ENCODE data around the gene ANKRD63.

Gene ANKRD63, protein sequence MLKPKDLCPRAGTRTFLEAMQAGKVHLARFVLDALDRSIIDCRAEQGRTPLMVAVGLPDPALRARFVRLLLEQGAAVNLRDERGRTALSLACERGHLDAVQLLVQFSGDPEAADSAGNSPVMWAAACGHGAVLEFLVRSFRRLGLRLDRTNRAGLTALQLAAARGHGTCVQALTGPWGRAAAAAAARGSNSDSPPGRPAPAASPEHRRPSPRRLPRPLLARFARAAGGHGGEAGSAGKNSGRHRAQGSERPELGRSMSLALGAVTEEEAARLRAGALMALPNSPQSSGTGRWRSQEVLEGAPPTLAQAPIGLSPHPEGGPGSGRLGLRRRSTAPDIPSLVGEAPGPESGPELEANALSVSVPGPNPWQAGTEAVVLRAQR

DNA sequence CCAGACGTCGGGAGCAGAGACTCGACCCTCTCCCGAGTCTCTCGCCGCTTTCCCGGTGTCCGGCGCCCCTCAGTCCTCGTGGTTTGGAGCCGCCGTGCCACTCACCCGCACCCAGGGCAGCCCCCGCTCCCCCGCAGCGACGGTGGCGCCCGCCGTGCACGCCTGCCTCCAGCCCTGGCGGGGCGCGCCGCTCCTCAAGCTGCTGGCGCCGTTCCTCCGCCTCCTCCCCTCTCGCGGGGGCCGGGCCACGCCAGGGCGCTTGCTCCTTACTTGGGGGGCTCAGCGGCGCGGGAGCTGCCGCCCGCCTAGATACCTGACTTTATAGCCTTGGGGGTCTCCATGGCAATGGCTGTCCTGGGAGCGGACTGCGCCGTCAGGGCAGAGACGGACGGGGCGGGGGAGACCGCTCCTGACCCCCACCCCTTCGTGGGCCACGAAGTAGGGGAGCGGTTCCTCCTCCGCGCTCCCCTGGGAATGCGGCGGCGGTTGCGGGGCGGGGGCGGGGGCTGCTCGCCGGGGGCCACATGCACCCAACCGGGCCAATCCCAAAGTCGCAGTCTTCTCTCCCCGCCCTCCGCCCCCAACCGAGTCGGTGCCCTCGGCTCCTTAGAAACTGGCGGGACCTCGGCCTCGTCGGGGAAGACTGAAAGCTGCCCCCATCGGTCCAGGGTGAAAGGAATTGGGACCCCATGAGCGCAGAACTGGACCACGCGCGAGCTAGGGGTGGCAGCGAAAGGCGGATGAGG is at the start of gene ANKRD63:
ANKRD63 (minus strand) TSS at position 196 of the 746 bp plus-strand sequence. CDS start 478 bp downstream, outside the sequence.
- DNase-seq: peak; percentile 49

DNA sequence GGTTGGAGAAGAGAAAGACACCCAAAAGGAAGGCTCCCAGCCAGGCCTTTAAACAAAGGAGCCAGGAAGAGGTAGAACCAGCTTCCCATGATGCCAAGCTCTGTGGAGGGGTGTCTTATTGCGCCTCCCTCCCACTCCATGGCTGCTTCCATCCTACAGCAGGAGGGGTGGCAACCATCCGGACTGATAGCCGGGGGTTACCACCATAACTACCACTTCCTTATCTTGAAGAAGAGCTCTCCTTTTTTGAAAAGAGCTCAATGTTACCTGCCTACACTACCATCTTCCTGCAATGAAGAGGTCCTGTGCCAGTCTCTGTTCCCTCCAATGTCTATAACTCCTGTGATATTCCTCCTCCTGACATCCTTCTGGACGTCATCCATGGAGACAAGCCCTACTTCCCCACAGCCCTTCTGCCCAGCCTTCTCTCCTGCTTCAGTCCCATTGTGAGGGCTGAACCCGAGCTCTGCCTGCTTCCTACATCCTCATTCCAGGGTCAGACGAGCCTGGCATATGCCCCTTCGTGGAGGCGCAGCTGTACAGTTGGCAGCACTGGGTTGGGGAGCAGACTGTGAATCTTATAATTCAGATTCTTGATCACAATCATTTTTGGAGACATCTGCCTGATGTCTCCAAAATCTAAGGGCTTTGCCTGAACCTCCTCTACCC is 49.4 kb upstream of the ANKRD63 start:
- DNase-seq: no peak

DNA sequence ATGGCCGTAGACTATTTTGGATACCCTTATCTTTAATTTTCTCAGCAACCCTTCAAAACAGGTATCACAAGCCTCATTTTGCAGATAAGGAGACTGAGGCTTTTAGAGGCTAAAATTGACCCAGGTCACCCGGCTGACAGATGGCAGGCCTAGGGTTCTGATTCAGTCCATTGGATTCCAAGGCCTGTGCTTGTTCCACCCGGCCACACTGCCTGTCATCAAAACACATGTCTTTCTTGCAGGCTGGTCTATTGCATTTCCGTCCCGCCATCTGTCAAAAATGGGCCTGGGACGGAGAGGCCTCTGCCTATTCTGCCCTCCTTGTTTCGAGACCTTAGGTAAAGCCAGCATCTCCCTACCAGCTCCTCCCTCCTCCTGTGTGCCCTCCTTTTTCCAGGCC is 48.8 kb upstream of the ANKRD63 start:
- no peak for DNase-seq

DNA sequence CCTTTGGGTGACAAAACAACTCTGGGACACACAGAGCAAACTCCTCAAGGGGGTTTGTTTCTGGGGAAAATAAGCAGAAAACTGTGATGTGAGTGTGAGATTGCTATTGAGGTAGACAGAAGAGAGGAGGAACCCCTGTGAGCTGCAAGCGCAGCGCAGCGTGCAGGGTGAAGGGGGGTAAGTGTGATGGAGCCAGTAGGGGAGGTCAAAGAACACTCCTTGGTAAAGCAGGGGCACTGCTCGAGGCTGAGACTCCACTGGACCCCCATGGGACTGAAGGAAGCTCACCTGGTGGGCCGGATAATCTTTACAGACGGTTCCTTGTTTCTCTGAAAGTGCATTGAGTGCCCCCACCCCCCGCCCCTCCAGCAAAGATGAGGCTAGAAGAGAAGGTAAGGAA is 48.2 kb upstream of the ANKRD63 start:
- DNase-seq: no peak

DNA sequence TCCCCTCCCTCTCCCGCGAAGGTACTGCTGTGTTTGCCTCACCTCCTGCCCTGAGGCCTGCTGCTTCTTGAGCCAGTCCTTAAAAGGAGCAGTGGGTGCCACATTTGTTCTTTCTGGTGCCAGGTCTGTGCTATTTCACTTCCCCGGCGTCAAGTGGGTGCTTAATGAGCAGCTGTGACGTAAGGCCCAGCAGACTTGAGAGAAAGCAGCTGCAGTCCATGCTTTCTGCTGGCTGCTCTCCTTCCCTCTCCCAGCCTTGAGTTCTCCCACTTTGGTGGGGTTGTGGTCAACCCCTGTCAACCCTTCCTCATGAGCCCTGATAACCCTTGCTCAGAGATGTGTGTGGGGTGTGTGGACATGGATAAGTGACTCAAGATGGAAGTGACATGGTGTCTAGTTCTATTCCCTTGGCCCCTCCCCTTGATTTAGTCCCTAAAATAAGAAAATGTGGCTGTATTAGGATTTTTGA is 47.5 kb upstream of the ANKRD63 start:
- no peak for DNase-seq

DNA sequence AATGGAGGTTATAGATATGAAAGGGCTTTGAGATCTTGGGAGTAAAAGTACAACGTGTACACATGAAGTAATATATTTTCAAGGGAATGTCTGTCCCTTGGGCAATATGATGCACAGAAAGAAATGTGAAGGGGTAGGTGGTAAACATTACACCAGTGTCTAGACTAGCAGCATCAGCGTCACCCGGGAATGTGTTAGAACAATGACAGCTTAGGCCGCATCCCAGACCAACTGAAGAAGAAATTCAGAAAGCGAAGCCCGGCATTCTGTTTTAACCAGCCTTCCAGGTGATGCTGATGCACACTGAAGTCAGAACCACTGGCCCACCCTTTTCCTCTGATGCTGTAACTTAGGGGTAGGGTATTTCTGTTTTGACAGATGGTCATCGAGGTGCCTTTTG is 46.9 kb upstream of the ANKRD63 start:
- no peak for DNase-seq

DNA sequence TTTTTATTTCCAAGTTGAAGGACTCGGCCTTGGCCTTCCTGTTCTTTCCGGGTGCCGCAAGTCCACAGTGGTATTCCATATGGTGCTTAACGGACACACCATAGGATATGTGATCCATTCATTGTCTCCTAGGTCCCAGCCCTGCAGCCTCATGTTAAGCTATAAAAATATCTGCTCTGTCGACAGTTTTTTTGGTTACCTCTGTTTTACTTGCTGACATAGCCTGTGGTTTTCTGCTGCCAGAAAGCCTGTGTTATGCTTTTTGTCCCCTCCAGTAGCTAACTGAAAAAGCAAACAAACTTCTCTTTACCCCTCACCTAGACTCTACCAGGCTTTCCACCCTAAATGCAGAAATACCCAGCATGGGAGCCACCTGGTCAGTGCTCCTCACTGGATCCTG is 45.9 kb upstream of the ANKRD63 start:
- no peak for DNase-seq

DNA sequence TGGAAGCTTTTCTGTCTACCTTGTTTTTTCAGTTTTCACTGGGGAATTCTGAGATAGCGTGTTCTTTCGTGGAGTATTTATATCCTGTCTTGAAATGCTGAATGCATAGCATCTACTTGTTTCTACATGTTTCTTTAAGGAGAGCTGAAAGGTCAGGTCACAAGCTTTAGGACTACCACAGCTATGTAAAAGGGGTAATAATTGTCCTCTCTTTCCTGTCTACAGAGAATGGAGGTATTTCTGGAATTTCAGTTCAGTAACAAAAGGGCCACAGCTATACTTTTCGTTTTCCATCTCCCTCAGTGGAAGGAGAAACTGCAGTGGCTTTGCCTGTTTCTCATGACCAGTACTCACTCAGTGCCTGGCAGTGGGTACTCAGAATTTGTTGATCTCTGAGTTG is 45.3 kb upstream of the ANKRD63 start:
- no peak for DNase-seq

DNA sequence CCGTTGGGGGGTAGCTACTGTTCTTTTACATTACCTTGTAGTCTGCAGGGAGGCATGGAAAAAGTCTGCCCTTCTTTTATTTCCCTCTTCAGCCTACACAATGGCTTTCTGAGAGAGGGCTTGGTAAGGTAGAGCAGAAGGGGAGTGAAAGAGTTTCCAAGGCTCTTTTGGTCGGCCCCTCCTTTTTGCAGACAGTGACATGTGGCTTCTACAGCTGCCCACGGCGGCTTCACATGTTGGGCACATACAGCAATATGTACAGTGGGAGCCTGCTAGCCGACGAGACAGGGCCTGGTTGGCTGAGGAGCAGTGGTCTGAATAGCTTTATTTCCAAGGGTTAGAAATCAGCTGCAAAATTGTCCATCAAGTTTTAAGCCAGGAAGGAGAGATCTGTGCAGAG is 44.6 kb upstream of the ANKRD63 start:
- no peak for DNase-seq

DNA sequence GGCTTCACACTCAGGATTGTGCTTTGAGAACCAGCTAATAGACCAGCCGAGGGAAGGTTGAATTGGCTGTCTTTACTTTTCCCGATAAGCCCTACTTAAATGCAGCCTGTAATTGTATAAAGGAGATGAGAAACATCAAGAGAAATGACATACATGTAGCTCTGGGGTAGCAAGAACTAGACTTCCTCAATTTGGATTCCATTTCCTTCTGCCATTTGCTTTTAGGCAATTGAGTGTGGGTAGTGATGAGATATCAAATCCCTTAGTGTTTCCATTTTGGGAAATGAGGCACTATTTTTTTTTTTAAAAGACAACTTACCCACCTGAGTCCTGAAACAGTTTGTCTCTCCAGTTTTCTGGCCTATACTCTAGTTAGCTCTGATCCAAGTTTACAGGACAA is 42.8 kb upstream of the ANKRD63 start:
- DNase-seq: no peak

DNA sequence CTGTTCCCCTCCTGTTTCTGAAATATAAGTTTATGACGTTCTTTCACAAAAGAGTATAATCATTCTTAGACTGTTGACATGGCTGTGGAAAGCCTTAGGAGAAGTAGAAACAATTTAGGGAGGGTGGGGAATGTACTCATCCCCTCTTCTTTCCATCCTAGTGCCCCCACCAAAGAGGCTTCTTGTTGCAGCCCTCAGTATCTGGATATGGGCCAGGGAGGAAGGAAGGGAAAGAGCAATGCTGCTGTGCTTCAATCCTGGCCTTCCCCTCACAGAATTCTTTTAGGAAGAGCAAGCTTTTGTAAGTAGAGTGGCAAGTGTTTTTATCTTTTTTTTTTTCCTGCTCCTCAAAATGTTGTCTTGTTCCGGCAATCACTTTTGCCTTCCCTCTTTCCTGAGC is 42.3 kb upstream of the ANKRD63 start:
- DNase-seq: no peak

DNA sequence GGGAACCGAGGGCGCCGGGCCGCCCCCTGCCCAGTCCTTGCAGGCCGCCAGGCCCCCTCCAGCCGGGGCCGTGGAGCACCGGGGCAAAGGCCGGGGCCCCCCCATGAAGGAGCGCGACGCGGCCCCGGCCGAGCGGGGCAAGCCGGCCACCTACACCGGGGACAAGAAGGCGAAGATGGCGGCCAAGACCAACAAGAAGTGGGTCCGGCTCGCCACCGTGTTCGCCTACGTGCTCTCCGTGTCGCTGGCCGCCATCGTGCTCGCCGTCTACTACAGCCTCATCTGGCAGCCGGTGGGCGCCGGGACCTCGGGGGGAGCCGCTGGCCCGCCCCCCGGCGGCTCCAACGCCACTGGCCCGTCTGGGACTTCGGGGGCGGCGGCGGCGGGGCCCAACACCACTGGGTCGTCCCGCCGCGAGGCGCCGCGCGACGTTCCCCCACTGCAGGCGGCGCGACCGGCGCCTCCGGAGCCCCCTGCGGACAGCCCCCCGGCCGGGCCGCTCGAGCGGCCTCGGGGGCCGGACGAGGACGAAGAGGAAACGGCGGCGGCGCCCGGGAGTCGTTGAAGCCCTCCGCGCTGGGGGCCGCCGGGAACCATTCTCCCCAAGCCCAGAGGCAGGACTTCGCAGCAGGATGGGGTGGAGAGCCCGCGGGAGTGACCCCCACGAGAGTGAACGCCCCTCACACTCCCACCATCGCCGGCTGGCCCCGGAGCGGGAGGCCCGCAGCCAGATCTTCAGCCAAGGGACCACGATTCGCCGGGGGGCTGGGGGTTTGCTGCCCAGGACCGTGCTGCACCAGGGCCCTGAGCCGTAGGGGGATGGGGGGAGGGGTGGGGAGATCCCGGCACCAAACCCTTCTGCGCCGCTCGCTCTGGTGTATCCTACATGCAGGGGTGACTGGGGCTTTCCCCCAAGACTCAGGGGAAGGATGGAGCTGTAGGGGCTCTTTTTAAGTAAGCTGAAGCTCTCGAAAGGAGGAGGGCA is 41.4 kb upstream of the ANKRD63 start:
- DNase-seq: peak; percentile 45

DNA sequence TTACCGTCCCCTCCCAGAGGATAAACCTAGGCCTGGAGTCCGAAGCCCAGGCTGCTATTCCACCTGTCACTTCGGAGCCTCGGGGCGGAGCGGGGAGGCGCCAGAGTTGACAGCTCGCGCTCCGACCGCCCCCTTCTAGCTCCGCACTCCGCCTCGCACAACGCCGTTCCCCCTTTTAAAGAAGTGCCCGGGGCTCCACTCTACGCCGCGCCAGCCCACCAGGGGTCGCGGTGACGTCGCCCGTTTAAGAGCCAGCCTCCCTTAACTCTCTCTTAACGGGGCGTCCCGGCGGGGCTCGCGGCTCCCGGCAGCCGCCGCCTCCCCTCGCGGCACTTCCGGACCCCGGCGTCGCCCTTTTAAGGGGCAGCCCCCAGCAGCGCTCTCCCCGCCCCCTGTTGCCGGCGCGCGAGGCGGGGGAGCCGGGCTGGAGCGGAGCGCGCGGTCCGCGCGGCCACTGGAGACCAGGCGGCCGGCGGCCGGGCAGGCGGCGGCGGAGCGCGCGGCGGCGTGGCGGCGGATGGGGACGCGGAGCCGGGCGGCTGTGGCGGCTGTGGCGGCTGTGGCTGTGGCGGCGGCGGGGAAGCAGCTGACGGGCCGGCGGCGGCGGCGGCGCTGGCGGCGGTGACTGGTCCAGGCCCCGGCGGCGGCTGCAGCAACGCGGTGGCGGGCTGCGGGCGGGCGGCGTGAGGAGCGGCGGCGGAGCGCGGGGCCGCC is 40.5 kb upstream of the ANKRD63 start, which contains the start of gene INAFM2:
INAFM2 (plus strand) TSS at position 454 of the 714 bp plus-strand sequence. CDS start 364 bp downstream, outside the sequence.
- DNase-seq: peak; percentile 93

DNA sequence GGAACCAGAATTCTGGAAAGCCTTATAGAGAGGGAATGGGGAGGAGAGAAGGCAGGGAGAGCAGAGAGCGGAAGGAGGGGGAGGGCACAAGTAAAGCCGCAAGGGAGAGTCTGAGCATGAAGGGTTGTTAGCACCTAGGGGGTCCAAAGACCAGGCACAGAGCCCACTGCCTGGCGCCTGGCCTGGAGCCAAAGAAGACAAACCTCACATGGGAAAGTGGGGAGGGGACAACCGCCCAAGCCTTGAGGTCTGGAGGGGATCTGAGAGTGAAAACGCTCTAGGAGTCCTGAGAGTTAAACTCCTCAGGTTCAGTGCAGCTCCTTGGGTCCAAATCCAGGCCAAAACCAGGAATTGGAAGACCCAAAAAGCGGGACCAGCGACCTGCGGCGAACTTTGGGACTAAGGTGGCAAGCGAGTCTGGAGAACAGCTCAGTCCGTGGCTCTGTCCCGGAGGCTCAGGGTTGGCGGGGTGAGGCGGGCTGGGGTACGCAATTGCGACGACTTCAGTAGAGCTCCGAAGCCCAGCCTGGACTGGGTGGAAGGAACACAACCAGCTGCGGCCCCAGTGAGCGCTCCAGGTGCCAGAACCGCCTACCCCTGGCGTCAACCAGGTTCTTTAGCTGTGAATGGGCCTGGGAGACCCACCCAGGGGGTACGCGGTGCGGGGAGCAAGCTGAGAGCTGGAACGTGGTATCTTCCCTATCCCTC is 39.8 kb upstream of the ANKRD63 start:
- no peak for DNase-seq

DNA sequence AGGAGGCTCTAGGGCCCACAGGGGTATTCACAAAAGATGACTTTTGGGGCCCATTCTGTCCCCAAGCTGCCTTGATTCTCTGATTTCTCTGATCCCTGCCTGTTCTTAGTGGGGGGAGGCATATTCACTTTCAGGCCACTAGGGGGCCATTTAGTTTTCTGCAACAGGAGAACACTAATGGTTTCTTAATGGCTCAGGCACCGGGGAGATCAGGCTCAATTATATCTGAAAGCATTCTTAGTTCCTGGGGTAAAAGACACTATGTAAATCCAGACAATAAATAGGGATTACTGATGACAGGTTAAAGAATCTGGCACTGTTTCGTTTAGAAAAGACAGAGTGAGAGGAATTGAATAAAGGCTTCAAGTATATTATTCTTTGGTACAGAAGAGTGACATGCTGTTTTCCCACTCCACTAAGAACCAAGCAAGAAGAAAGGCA is 38.1 kb upstream of the ANKRD63 start:
- peak; percentile 60 for DNase-seq

DNA sequence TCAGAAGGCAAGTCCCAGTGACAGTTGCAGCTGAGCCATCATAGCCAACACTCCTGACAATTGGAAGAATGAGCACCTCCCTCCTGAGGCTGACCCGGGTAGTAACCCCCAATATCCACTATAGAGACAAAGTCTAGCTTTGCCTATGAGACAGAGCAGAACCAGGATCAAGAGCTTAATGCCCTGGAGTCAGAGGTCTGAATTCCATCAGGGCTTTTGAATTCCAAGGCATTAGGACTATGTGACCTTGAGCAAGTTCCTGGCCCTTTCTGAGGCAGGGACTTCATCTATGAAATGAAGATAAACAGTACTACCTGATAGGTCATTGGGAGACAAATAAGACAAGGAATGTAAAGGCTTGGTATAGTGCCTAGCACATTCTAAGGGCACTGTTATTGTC is 37.5 kb upstream of the ANKRD63 start:
- no peak for DNase-seq

DNA sequence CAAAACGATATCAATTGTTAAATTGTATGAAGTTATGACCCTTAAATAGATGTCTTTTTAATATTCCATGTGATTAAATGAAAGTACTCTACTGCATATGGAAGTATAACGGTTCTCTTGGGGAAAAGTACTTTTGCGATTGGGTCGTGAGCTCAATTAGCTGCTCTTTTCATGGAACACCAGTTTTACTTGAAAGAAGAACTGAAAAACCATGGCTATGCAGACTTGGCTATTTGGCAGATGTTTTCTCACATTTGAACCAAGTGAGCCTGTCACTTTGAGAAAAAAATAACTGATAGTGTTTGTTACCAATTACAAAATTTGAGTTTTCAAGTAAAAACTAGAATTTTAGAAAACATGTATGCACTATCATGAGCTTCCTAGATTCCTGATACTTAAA is 34.7 kb upstream of the ANKRD63 start:
- DNase-seq: no peak

DNA sequence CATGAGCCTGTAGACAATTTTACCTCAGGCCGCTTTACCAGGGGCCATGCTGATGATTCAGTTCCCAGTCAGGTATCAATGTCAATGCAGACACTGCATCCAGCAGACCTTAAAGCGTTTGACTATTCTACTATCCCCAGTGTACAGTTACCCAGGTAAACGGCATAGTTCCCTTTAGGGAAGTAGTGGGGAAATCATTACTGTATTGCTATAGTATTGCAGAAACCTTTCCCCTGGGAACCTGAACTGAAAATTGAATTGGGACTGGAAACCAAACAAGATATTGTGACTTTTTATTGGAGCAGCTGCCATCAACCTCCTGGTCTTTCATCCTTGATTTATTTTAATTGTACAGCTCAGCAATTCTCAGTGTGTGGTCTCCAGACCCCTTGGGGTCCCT is 34.1 kb upstream of the ANKRD63 start:
- no peak for DNase-seq

DNA sequence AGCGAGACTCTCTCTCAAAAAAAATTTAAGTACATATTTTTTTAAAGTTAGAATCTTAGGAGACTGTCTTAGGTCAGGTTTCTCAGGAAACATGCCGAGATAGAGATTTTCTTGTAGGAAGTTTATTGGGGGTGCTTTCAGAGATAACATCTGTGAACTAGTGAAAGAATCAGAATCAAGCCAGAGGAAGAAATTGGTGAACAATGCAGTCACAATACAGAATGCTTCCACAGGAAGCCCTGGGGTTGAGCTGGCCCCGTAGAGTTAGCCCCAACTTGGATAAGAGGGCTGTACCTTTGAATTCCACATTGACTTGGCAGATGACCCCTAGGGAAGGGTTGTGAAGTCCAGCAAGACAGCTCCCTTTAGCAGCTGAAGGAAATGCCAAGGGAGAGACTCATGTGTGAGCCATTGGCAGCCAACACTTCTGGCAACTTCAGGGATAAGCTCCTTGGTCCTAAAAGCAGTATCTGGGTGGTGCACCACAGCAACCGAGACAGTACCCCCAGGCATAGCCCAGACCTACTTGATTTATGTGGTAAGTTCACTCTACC is 31.9 kb upstream of the ANKRD63 start:
- no peak for DNase-seq

All from stimulated activated CD8-positive, alpha-beta memory T cell treated with anti-CD3 and anti-CD28 coated beads, Interleukin-4, amount 100 ng/mL, for 48 hours (primary cell).